ENCODE measurements around the gene STAG2. TPM values are rescaled to one million over a fixed set of nuclear protein-coding genes. Genes with fewer than 3 reads are reported as not detected.

The STAG2 gene
- total and polyA plus RNA-seq, 2 experiments from 2014 or later = 16.5 to 70.9 TPM

GRCh38 chrX:123968383-123969050 is 7.0 kb downstream of the STAG2 start:
- TF ChIP-seq EZH2 (IDR thresholded peaks at IDR 0.05; ENCODE audit: borderline replicate concordance) = no peak
- TF ChIP-seq, protein P1, sequence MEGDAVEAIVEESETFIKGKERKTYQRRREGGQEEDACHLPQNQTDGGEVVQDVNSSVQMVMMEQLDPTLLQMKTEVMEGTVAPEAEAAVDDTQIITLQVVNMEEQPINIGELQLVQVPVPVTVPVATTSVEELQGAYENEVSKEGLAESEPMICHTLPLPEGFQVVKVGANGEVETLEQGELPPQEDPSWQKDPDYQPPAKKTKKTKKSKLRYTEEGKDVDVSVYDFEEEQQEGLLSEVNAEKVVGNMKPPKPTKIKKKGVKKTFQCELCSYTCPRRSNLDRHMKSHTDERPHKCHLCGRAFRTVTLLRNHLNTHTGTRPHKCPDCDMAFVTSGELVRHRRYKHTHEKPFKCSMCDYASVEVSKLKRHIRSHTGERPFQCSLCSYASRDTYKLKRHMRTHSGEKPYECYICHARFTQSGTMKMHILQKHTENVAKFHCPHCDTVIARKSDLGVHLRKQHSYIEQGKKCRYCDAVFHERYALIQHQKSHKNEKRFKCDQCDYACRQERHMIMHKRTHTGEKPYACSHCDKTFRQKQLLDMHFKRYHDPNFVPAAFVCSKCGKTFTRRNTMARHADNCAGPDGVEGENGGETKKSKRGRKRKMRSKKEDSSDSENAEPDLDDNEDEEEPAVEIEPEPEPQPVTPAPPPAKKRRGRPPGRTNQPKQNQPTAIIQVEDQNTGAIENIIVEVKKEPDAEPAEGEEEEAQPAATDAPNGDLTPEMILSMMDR (IDR thresholded peaks at IDR 0.05; ENCODE audit: poor library complexity) = no peak
- no peak for TF ChIP-seq EZH2phosphoT487 (IDR thresholded peaks at IDR 0.05; ENCODE audit: low read depth, severe bottlenecking, unreplicated experiment)
- H3K9me2 ChIP-seq (replicated peaks; ENCODE audit: insufficient read depth) = no peaks in the 10 kb centered on the region
- H3K4me2 ChIP-seq = no peak overlapping the region
- H3K4me3 ChIP-seq = no peak overlapping the region
- no peaks in the 10 kb centered on the region for H3K9me3 ChIP-seq (ENCODE audit: low read depth)
- H3K4me1 ChIP-seq (ENCODE audit: insufficient read depth) = peaks cover 5% of the 10 kb centered on the region
- H3K79me2 ChIP-seq = peaks cover 98% of the 10 kb centered on the region
- 56% methylated on average over 5 of the region's 5 CpGs for whole genome bisulfite sequencing (ENCODE audit: low lambda C conversion rate, missing lambda C conversion rate)
- H2AFZ ChIP-seq = no peak overlapping the region
- peaks cover 66% of the 10 kb centered on the region for H4K20me1 ChIP-seq (ENCODE audit: insufficient read depth, poor library complexity, severe bottlenecking)
- H3K27me3 ChIP-seq = no peaks in the 10 kb centered on the region
- no peak overlapping the region for H3K27ac ChIP-seq
- DNase-seq (ENCODE audit: low spot score) = no peak
- no peaks in the 10 kb centered on the region for H3K36me3 ChIP-seq (replicated peaks; ENCODE audit: insufficient read depth, low read depth)

GRCh38 chrX:123971982-123972381 is 10.5 kb downstream of the STAG2 start:
- TF ChIP-seq, protein P1 (IDR thresholded peaks at IDR 0.05; ENCODE audit: poor library complexity) = no peak
- no peak for TF ChIP-seq EZH2phosphoT487 (IDR thresholded peaks at IDR 0.05; ENCODE audit: low read depth, severe bottlenecking, unreplicated experiment)
- TF ChIP-seq EZH2 (IDR thresholded peaks at IDR 0.05; ENCODE audit: borderline replicate concordance) = no peak
- H3K27me3 ChIP-seq = no peaks in the 10 kb centered on the region
- no peak overlapping the region for H3K4me3 ChIP-seq
- no peak overlapping the region for H2AFZ ChIP-seq
- H3K4me1 ChIP-seq (ENCODE audit: insufficient read depth) = no peaks in the 10 kb centered on the region
- peaks cover 61% of the 10 kb centered on the region for H4K20me1 ChIP-seq (ENCODE audit: insufficient read depth, poor library complexity, severe bottlenecking)
- no peak overlapping the region for H3K4me2 ChIP-seq
- H3K9me2 ChIP-seq (replicated peaks; ENCODE audit: insufficient read depth) = no peaks in the 10 kb centered on the region
- peaks cover 97% of the 10 kb centered on the region for H3K79me2 ChIP-seq
- no peaks in the 10 kb centered on the region for H3K9me3 ChIP-seq (ENCODE audit: low read depth)
- 83% methylated on average over 5 of the region's 5 CpGs for WGBS (ENCODE audit: low lambda C conversion rate, missing lambda C conversion rate)
- H3K36me3 ChIP-seq (replicated peaks; ENCODE audit: insufficient read depth, low read depth) = no peaks in the 10 kb centered on the region
- H3K27ac ChIP-seq = no peak overlapping the region
- no peak for DNase-seq (ENCODE audit: low spot score)

- Histone ChIP-seq H3K79me2 (peaks cover 98% of the 10 kb centered on the region), H3K9me2 (replicated peaks; ENCODE audit: insufficient read depth) (no peaks in the 10 kb centered on the region), H2AFZ (no peak overlapping the region), H3K4me3 (no peak overlapping the region), H3K4me2 (no peak overlapping the region), H3K4me1 (ENCODE audit: insufficient read depth) (no peaks in the 10 kb centered on the region), H3K27me3 (no peaks in the 10 kb centered on the region), H3K27ac (no peak overlapping the region), H3K9me3 (ENCODE audit: low read depth) (no peaks in the 10 kb centered on the region), H4K20me1 (ENCODE audit: insufficient read depth, poor library complexity, severe bottlenecking) (peaks cover 70% of the 10 kb centered on the region), H3K36me3 (replicated peaks; ENCODE audit: insufficient read depth, low read depth) (no peaks in the 10 kb centered on the region)
- DNase-seq (ENCODE audit: low spot score) = no peak
- WGBS (ENCODE audit: low lambda C conversion rate, missing lambda C conversion rate) = 71% methylated on average over 3 of the region's 3 CpGs
- no peak for TF ChIP-seq EZH2phosphoT487 (IDR thresholded peaks at IDR 0.05; ENCODE audit: low read depth, severe bottlenecking, unreplicated experiment)
- TF ChIP-seq, protein P1 (IDR thresholded peaks at IDR 0.05; ENCODE audit: poor library complexity) = no peak
- no peak for TF ChIP-seq EZH2 (IDR thresholded peaks at IDR 0.05; ENCODE audit: borderline replicate concordance)
These were observed 12.4 kb downstream of the STAG2 start for GRCh38 chrX:123973921-123974320.
